Measurements from ENCODE around the gene IRF2BP2.

IRF2BP2 gene

GRCh38 chr1:234558330-234558836 is 51.6 kb downstream of the IRF2BP2 start:
- no peak for DNase-seq (ENCODE audit: low read depth in 2 of 2)

GRCh38 chr1:234556245-234556943 is 53.6 kb downstream of the IRF2BP2 start:
- no peak for DNase-seq (ENCODE audit: low read depth in 2 of 2)

- DNase-seq (ENCODE audit: low read depth in 2 of 2): no peak
Observed at GRCh38 chr1:234555390-234556024, 54.5 kb downstream of the IRF2BP2 start.

GRCh38 chr1:234554698-234555311 is 55.2 kb downstream of the IRF2BP2 start:
- DNase-seq (ENCODE audit: low read depth in 2 of 2): no peak
